ENCODE results near the gene CPNE5. TPM values are rescaled to one million over a fixed set of nuclear protein-coding genes. Genes with fewer than 3 reads are reported as not detected.

The CPNE5 gene
- total and polyA plus RNA-seq, 7 experiments from 2014 or later, result 0.09 to 5.1 (median 1.3) TPM; not detected in 1

- no peak overlapping the region for H3K27ac Mint-ChIP-seq
- Histone ChIP-seq H3K27me3 (ENCODE audit: control insufficient read depth in 2 of 2, insufficient read depth in 2 of 2, low read length in 2 of 2) (no peaks in the 10 kb centered on the region), H3K4me1 (ENCODE audit: control insufficient read depth in 2 of 2, insufficient read depth in 2 of 2, low read length in 2 of 2) (no peaks in the 10 kb centered on the region), H3K27ac (ENCODE audit: low read depth, low read length) (no peak overlapping the region), H3K4me3 (ENCODE audit: low read length) (no peak overlapping the region), H3K9me3 (ENCODE audit: control insufficient read depth in 2 of 3, low read length in 3 of 3) (no peaks in the 10 kb centered on the region), H3K36me3 (ENCODE audit: control insufficient read depth in 2 of 3, insufficient read depth in 3 of 3, low read length in 3 of 3) (no peaks in the 10 kb centered on the region)
- peaks cover 0 to 1% (median 0%) of the 10 kb centered on the region in 11 donors for H3K9me3 Mint-ChIP-seq
- ATAC-seq (no peak), DNase-seq (no peak)
- intact Hi-C loops (cut with micrococcal nuclease), result no loop called here
- H3K36me3 Mint-ChIP-seq, result no peaks in the 10 kb centered on the region
- peaks cover 0 to 3% (median 0%) of the 10 kb centered on the region in 7 donors for H3K4me1 Mint-ChIP-seq
- ChIA-PET POLR2A (no interaction called here), CTCF (no interaction called here)
- H3K27me3 Mint-ChIP-seq, result peaks cover 0 to 36% (median 5%) of the 10 kb centered on the region in 5 donors
- no peak overlapping the region for H3K4me3 Mint-ChIP-seq
Observed at GRCh38 chr6:36805096-36805797, 34.0 kb downstream of the CPNE5 start.

- Mint-ChIP-seq H3K4me3 (no peak overlapping the region), H3K9me3 (peaks cover 0 to 2% (median 0%) of the 10 kb centered on the region in 11 donors), H3K27me3 (peaks cover 0 to 37% (median 5%) of the 10 kb centered on the region in 5 donors), H3K27ac (no peak overlapping the region), H3K36me3 (no peaks in the 10 kb centered on the region), H3K4me1 (peaks cover 0 to 3% (median 0%) of the 10 kb centered on the region in 7 donors)
- ChIA-PET POLR2A (no interaction called here), CTCF (no interaction called here)
- Histone ChIP-seq H3K9me3 (ENCODE audit: control insufficient read depth in 2 of 3, low read length in 3 of 3) (no peaks in the 10 kb centered on the region), H3K27ac (ENCODE audit: low read depth, low read length) (no peak overlapping the region), H3K36me3 (ENCODE audit: control insufficient read depth in 2 of 3, insufficient read depth in 3 of 3, low read length in 3 of 3) (no peaks in the 10 kb centered on the region), H3K27me3 (ENCODE audit: control insufficient read depth in 2 of 2, insufficient read depth in 2 of 2, low read length in 2 of 2) (no peaks in the 10 kb centered on the region), H3K4me1 (ENCODE audit: control insufficient read depth in 2 of 2, insufficient read depth in 2 of 2, low read length in 2 of 2) (no peaks in the 10 kb centered on the region), H3K4me3 (ENCODE audit: low read length) (no peak overlapping the region)
- ATAC-seq, result no peak
- DNase-seq, result no peak
- intact Hi-C loops (cut with micrococcal nuclease), result no loop called here
Observed at GRCh38 chr6:36804563-36804962, 34.7 kb downstream of the CPNE5 start.

GRCh38 chr6:36803908-36804307, 35.3 kb downstream of the CPNE5 start:
- Histone ChIP-seq H3K9me3 (ENCODE audit: control insufficient read depth in 2 of 3, low read length in 3 of 3) (no peaks in the 10 kb centered on the region), H3K4me1 (ENCODE audit: control insufficient read depth in 2 of 2, insufficient read depth in 2 of 2, low read length in 2 of 2) (no peaks in the 10 kb centered on the region), H3K36me3 (ENCODE audit: control insufficient read depth in 2 of 3, insufficient read depth in 3 of 3, low read length in 3 of 3) (no peaks in the 10 kb centered on the region), H3K27ac (ENCODE audit: low read depth, low read length) (no peak overlapping the region), H3K4me3 (ENCODE audit: low read length) (no peak overlapping the region), H3K27me3 (ENCODE audit: control insufficient read depth in 2 of 2, insufficient read depth in 2 of 2, low read length in 2 of 2) (no peaks in the 10 kb centered on the region)
- ChIA-PET POLR2A (no interaction called here), CTCF (no interaction called here)
- DNase-seq (no peak), ATAC-seq (no peak)
- Mint-ChIP-seq H3K9me3 (peaks cover 0 to 2% (median 0%) of the 10 kb centered on the region in 11 donors), H3K4me3 (no peak overlapping the region), H3K4me1 (no peaks in the 10 kb centered on the region), H3K36me3 (no peaks in the 10 kb centered on the region), H3K27me3 (peaks cover 0 to 39% (median 5%) of the 10 kb centered on the region in 5 donors), H3K27ac (no peak overlapping the region)
- intact Hi-C loops (cut with micrococcal nuclease), result no loop called here

GRCh38 chr6:36803482-36803881, 35.8 kb downstream of the CPNE5 start:
- intact Hi-C loops (cut with micrococcal nuclease), result no loop called here
- no peaks in the 10 kb centered on the region for H3K27me3 ChIP-seq (ENCODE audit: control insufficient read depth in 2 of 2, insufficient read depth in 2 of 2, low read length in 2 of 2)
- POLR2A ChIA-PET, result no interaction called here
- no peaks in the 10 kb centered on the region for H3K9me3 ChIP-seq (ENCODE audit: control insufficient read depth in 2 of 3, low read length in 3 of 3)
- H3K27ac Mint-ChIP-seq, result no peak overlapping the region
- H3K36me3 Mint-ChIP-seq, result no peaks in the 10 kb centered on the region
- H3K27ac ChIP-seq (ENCODE audit: low read depth, low read length), result no peak overlapping the region
- H3K4me1 ChIP-seq (ENCODE audit: control insufficient read depth in 2 of 2, insufficient read depth in 2 of 2, low read length in 2 of 2), result no peaks in the 10 kb centered on the region
- no peak for DNase-seq
- CTCF ChIA-PET, result no interaction called here
- no peak overlapping the region for H3K4me3 Mint-ChIP-seq
- no peak overlapping the region for H3K4me3 ChIP-seq (ENCODE audit: low read length)
- H3K36me3 ChIP-seq (ENCODE audit: control insufficient read depth in 2 of 3, insufficient read depth in 3 of 3, low read length in 3 of 3), result no peaks in the 10 kb centered on the region
- H3K27me3 Mint-ChIP-seq, result peaks cover 0 to 40% (median 2%) of the 10 kb centered on the region in 5 donors
- ATAC-seq, result no peak
- H3K9me3 Mint-ChIP-seq, result peaks cover 0 to 2% (median 0%) of the 10 kb centered on the region in 11 donors
- H3K4me1 Mint-ChIP-seq, result no peaks in the 10 kb centered on the region

GRCh38 chr6:36800223-36801076, 38.8 kb downstream of the CPNE5 start:
- Mint-ChIP-seq H3K27ac (no peak overlapping the region), H3K4me1 (peaks cover 0 to 4% (median 0%) of the 10 kb centered on the region in 7 donors), H3K4me3 (no peak overlapping the region), H3K36me3 (no peaks in the 10 kb centered on the region), H3K9me3 (peaks cover 0 to 2% (median 0%) of the 10 kb centered on the region in 11 donors), H3K27me3 (peaks cover 0 to 25% (median 0%) of the 10 kb centered on the region in 5 donors)
- Histone ChIP-seq H3K4me3 (ENCODE audit: low read length) (no peak overlapping the region), H3K27ac (ENCODE audit: low read depth, low read length) (no peak overlapping the region), H3K36me3 (ENCODE audit: control insufficient read depth in 2 of 3, insufficient read depth in 3 of 3, low read length in 3 of 3) (no peaks in the 10 kb centered on the region), H3K27me3 (ENCODE audit: control insufficient read depth in 2 of 2, insufficient read depth in 2 of 2, low read length in 2 of 2) (no peaks in the 10 kb centered on the region), H3K4me1 (ENCODE audit: control insufficient read depth in 2 of 2, insufficient read depth in 2 of 2, low read length in 2 of 2) (no peaks in the 10 kb centered on the region), H3K9me3 (ENCODE audit: control insufficient read depth in 2 of 3, low read length in 3 of 3) (no peaks in the 10 kb centered on the region)
- intact Hi-C loops (cut with micrococcal nuclease), result no loop called here
- no peak for ATAC-seq
- DNase-seq, result no peak
- ChIA-PET POLR2A (interaction anchor here (0.5 kb wide), 1 partner anchor 391 kb away, joined by 5 read pairs; no protein-coding TSS in a partner anchor), CTCF (no interaction called here)

- Mint-ChIP-seq H3K4me3 (no peak overlapping the region), H3K9me3 (peaks cover 0 to 2% (median 0%) of the 10 kb centered on the region in 11 donors), H3K4me1 (peaks cover 0 to 4% (median 0%) of the 10 kb centered on the region in 7 donors), H3K27me3 (peaks cover 0 to 13% (median 0%) of the 10 kb centered on the region in 5 donors), H3K27ac (no peak overlapping the region), H3K36me3 (no peaks in the 10 kb centered on the region)
- Histone ChIP-seq H3K9me3 (ENCODE audit: control insufficient read depth in 2 of 3, low read length in 3 of 3) (no peaks in the 10 kb centered on the region), H3K27ac (ENCODE audit: low read depth, low read length) (no peak overlapping the region), H3K4me1 (ENCODE audit: control insufficient read depth in 2 of 2, insufficient read depth in 2 of 2, low read length in 2 of 2) (no peaks in the 10 kb centered on the region), H3K36me3 (ENCODE audit: control insufficient read depth in 2 of 3, insufficient read depth in 3 of 3, low read length in 3 of 3) (no peaks in the 10 kb centered on the region), H3K4me3 (ENCODE audit: low read length) (no peak overlapping the region), H3K27me3 (ENCODE audit: control insufficient read depth in 2 of 2, insufficient read depth in 2 of 2, low read length in 2 of 2) (no peaks in the 10 kb centered on the region)
- ChIA-PET POLR2A (no interaction called here), CTCF (interaction anchor here (0.8 kb wide), 1 partner anchor 182 kb away, joined by 3 read pairs; no protein-coding TSS in a partner anchor)
- no peak for ATAC-seq
- intact Hi-C loops (cut with micrococcal nuclease), result no loop called here
- no peak for DNase-seq
Observed at GRCh38 chr6:36798852-36799251, 40.4 kb downstream of the CPNE5 start.

Measured in naive thymus-derived CD4-positive, alpha-beta T cell (primary cell).